Fibroblast of lung (primary cell): ENCODE measurements around the gene DOCK4. TPM values are rescaled to one million over a fixed set of nuclear protein-coding genes. Genes with fewer than 3 reads are reported as not detected.

Experiments used
- DNase-seq, 2 donors: peaks; one replicate each; pipeline versions ENCODE4 v3.0.0 to v3.0.0-alpha.2; 2010; ENCODE audit warnings: low read depth in 2 of 2
- H2AFZ ChIP-seq: 2 replicates; pipeline ENCODE4 v1.5.1; 2012; ENCODE audit warnings: low read length, control low read depth, inconsistent platforms
- H3K27ac ChIP-seq: 2 replicates; pipeline ENCODE4 v1.5.1; 2011; ENCODE audit warnings: low read length, control low read depth; ENCODE audit not compliant: insufficient read depth
- H3K27me3 ChIP-seq: 2 replicates; pipeline ENCODE4 v1.5.1; 2011; ENCODE audit warnings: mild to moderate bottlenecking, low read length; ENCODE audit not compliant: control insufficient read depth, insufficient read depth
- H3K36me3 ChIP-seq: 2 replicates; pipeline ENCODE4 v1.5.1; 2011; ENCODE audit warnings: low read length; ENCODE audit not compliant: control insufficient read depth, insufficient read depth
- H3K4me1 ChIP-seq: 2 replicates; pipeline ENCODE4 v1.5.1; 2011; ENCODE audit warnings: low read length; ENCODE audit not compliant: control insufficient read depth, insufficient read depth; ENCODE audit errors: extremely low read depth
- H3K4me2 ChIP-seq: 2 replicates; pipeline ENCODE4 v1.5.1; 2011; ENCODE audit warnings: low read length, control low read depth; ENCODE audit not compliant: insufficient read depth; ENCODE audit errors: extremely low read depth
- H3K4me3 ChIP-seq, 4 experiments: fragments of 200-600 bp in 1 of 4; sonication (generic) in 1 of 4; replicated peaks in 1 of 4; 2 replicates each; pipeline ENCODE4 v1.5.1; 2011 to 2016; ENCODE audit warnings: low read length in 4 of 4, low read depth in 3 of 4, mild to moderate bottlenecking in 3 of 4, control low read depth in 2 of 4, inconsistent platforms in 1 of 4, mixed read lengths in 1 of 4; ENCODE audit not compliant: insufficient read depth in 1 of 4; ENCODE audit errors: control extremely low read depth in 1 of 4
- H3K79me2 ChIP-seq: 2 replicates; pipeline ENCODE4 v1.5.1; 2012; ENCODE audit warnings: mild to moderate bottlenecking, low read length, inconsistent platforms; ENCODE audit not compliant: control insufficient read depth, insufficient read depth
- H3K9ac ChIP-seq: 2 replicates; pipeline ENCODE4 v1.5.1; 2011; ENCODE audit warnings: mild to moderate bottlenecking, low read length, control low read depth; ENCODE audit not compliant: insufficient read depth
- H3K9me3 ChIP-seq: 2 replicates; pipeline ENCODE4 v1.5.1; 2012; ENCODE audit warnings: low read depth, low read length; ENCODE audit not compliant: control insufficient read depth, insufficient read depth
- H4K20me1 ChIP-seq: 2 replicates; pipeline ENCODE4 v1.5.1; 2011; ENCODE audit warnings: low read length; ENCODE audit not compliant: control insufficient read depth, insufficient read depth; ENCODE audit errors: extremely low read depth
- CTCF ChIP-seq, 2 donors: IDR thresholded peaks in 1 of 2; conservative IDR thresholded peaks in 1 of 2; 1 replicate in 1 of 2; 2 replicates in 1 of 2; pipeline ENCODE4 v1.5.1; 2011 to 2012; ENCODE audit warnings: low read length in 2 of 2, control low read depth in 1 of 2, inconsistent platforms in 1 of 2, low read depth in 1 of 2, mild to moderate bottlenecking in 1 of 2
- EZH2 ChIP-seq: IDR thresholded peaks from 2 replicates; pipeline ENCODE4 v1.5.1; 2012; ENCODE audit warnings: low read length, control low read depth, mild to moderate bottlenecking; ENCODE audit errors: missing control alignments
- polyA plus RNA-seq, 2 donors: library from polyadenylated mRNA; depleted of rRNA in 1 of 2; stranded (reverse) in 1 of 2; unstranded in 1 of 2; fragments of >200 nt; gene quantifications; 2 replicates each; pipeline ENCODE4 v1.2.1, GENCODE V29; 2011 to 2012; ENCODE audit warnings: missing spikeins in 1 of 2
- total RNA-seq: library from RNA; depleted of rRNA; stranded (reverse); fragments of >200 nt; gene quantifications from 2 replicates; pipeline ENCODE4 v1.2.1, GENCODE V29; 2014

Gene DOCK4
- total and polyA plus RNA-seq, 2 donors (not counting 1 experiment from before 2014, with no cell fraction given): 20.8 to 39.3 TPM

- Histone ChIP-seq H2AFZ (no peak overlapping the region), H3K4me3 (no peak overlapping the region), H3K27me3 (no peaks in the 10 kb centered on the region), H3K4me1 (no peaks in the 10 kb centered on the region), H3K4me2 (no peak overlapping the region), H3K79me2 (no peaks in the 10 kb centered on the region), H4K20me1 (no peaks in the 10 kb centered on the region), H3K27ac (no peak overlapping the region), H3K36me3 (no peaks in the 10 kb centered on the region), H3K9me3 (no peaks in the 10 kb centered on the region), H3K9ac (no peak overlapping the region)
- DNase-seq: no peak
- TF ChIP-seq CTCF (conservative IDR thresholded peaks at IDR 0.05 in 1 of 2, IDR thresholded peaks at IDR 0.05 in 1 of 2; ENCODE audit: low read depth in 1 of 2, low read length in 2 of 2): no peak
- TF ChIP-seq EZH2: no peak
Observed at GRCh38 chr7:112010109-112010508, 196.1 kb downstream of the DOCK4 start.

- TF ChIP-seq EZH2 (no peak), CTCF (conservative IDR thresholded peaks at IDR 0.05 in 1 of 2, IDR thresholded peaks at IDR 0.05 in 1 of 2; ENCODE audit: low read depth in 1 of 2, low read length in 2 of 2) (no peak)
- no peak overlapping the region for H3K27ac ChIP-seq
- no peaks in the 10 kb centered on the region for H4K20me1 ChIP-seq
Observed at GRCh38 chr7:112009081-112009480, 197.1 kb downstream of the DOCK4 start.

GRCh38 chr7:112007185-112007584 lies 199.0 kb downstream of the DOCK4 start:
- Histone ChIP-seq H3K4me3 (no peak overlapping the region), H2AFZ (no peak overlapping the region), H3K9ac (no peak overlapping the region), H4K20me1 (no peaks in the 10 kb centered on the region), H3K79me2 (no peaks in the 10 kb centered on the region), H3K36me3 (no peaks in the 10 kb centered on the region), H3K4me2 (no peak overlapping the region), H3K4me1 (no peaks in the 10 kb centered on the region), H3K27ac (no peak overlapping the region), H3K9me3 (no peaks in the 10 kb centered on the region), H3K27me3 (no peaks in the 10 kb centered on the region)
- DNase-seq: no peak
- TF ChIP-seq CTCF (conservative IDR thresholded peaks at IDR 0.05 in 1 of 2, IDR thresholded peaks at IDR 0.05 in 1 of 2; ENCODE audit: low read depth in 1 of 2, low read length in 2 of 2): no peak
- TF ChIP-seq EZH2: no peak

More at GRCh38 chr7:112009081-112009480, 197.1 kb downstream of the DOCK4 start:
- Histone ChIP-seq H3K9me3 (no peaks in the 10 kb centered on the region), H3K36me3 (no peaks in the 10 kb centered on the region), H2AFZ (no peak overlapping the region), H3K4me3 (no peak overlapping the region), H3K9ac (no peak overlapping the region), H3K4me1 (no peaks in the 10 kb centered on the region), H3K27me3 (no peaks in the 10 kb centered on the region), H3K4me2 (no peak overlapping the region), H3K79me2 (no peaks in the 10 kb centered on the region)
- peak; percentile 70 to 79 for DNase-seq
